SK-N-MC (cell line): Measurements from ENCODE around the gene CEP63.

Experiments used
- DNase-seq: peaks from one replicate; pipeline ENCODE4 v3.0.0-alpha.2; 2011; ENCODE audit warnings: low read depth, low spot score
- H3K27ac ChIP-seq: fragments of 200-600 bp; sonication (generic); 2 replicates; pipeline ENCODE4 v1.5.1; 2016; ENCODE audit warnings: mixed run types
- H3K36me3 ChIP-seq: fragments of 200-600 bp; sonication (generic); 2 replicates; pipeline ENCODE4 v1.6.1; 2017; ENCODE audit warnings: antibody characterized with exemption, low read length, mixed read lengths; ENCODE audit not compliant: insufficient read depth
- H3K4me3 ChIP-seq: fragments of 200-600 bp; sonication (generic); 2 replicates; pipeline ENCODE4 v1.5.1; 2016
- H3K9ac ChIP-seq: fragments of 200-600 bp; sonication (generic); 2 replicates; pipeline ENCODE4 v1.8.0; 2017; ENCODE audit warnings: mixed run types, mixed read lengths; ENCODE audit not compliant: insufficient read length
- H3K9me3 ChIP-seq: fragments of 200-600 bp; sonication (generic); 2 replicates; pipeline ENCODE4 v1.6.1; 2017; ENCODE audit warnings: low read depth, mild to moderate bottlenecking, antibody characterized with exemption, low read length, moderate library complexity, mixed read lengths
- EZH2 ChIP-seq: fragments of 200-600 bp; sonication (generic); IDR thresholded peaks from one replicate; pipeline ENCODE4 v1.6.1; 2017; ENCODE audit warnings: antibody characterized with exemption
- FOXP2 ChIP-seq: optimal IDR thresholded peaks from 2 replicates; pipeline ENCODE3; 2011; ENCODE audit warnings: mild to moderate bottlenecking, moderate library complexity; ENCODE audit not compliant: insufficient read depth; ENCODE audit errors: extremely low read length, control extremely low read depth
- POLR2AphosphoS5 ChIP-seq: IDR thresholded peaks from 2 replicates; pipeline ENCODE4 v1.6.1; 2012; ENCODE audit warnings: mild to moderate bottlenecking, low read depth, low read length, borderline replicate concordance

The CEP63 gene

GRCh38 chr3:134597390-134597970 is 111.6 kb downstream of the CEP63 start:
- Histone ChIP-seq H3K36me3 (no peaks in the 10 kb centered on the region), H3K27ac (no peak overlapping the region), H3K9ac (no peak overlapping the region), H3K4me3 (no peak overlapping the region), H3K9me3 (no peaks in the 10 kb centered on the region)
- TF ChIP-seq EZH2 (no peak), FOXP2 (no peak)
- DNase-seq = no peak

GRCh38 chr3:134598763-134599545 is 113.1 kb downstream of the CEP63 start:
- no peak overlapping the region for H3K9ac ChIP-seq
- no peaks in the 10 kb centered on the region for H3K36me3 ChIP-seq
- DNase-seq = no peak
- no peak for TF ChIP-seq EZH2
- no peak for TF ChIP-seq FOXP2
- TF ChIP-seq POLR2AphosphoS5 = no peak
- H3K4me3 ChIP-seq = no peak overlapping the region
- H3K27ac ChIP-seq = no peak overlapping the region
- H3K9me3 ChIP-seq = no peaks in the 10 kb centered on the region

- no peak for TF ChIP-seq EZH2
- no peak for TF ChIP-seq POLR2AphosphoS5
- TF ChIP-seq FOXP2 = no peak
- Histone ChIP-seq H3K4me3 (no peak overlapping the region), H3K36me3 (no peaks in the 10 kb centered on the region), H3K9ac (no peak overlapping the region), H3K27ac (no peak overlapping the region), H3K9me3 (no peaks in the 10 kb centered on the region)
- DNase-seq = no peak
Measured at GRCh38 chr3:134600206-134600605, 114.3 kb downstream of the CEP63 start.

GRCh38 chr3:134600685-134601463 is 115.0 kb downstream of the CEP63 start:
- Histone ChIP-seq H3K36me3 (no peaks in the 10 kb centered on the region), H3K9me3 (no peaks in the 10 kb centered on the region), H3K9ac (no peak overlapping the region), H3K27ac (no peak overlapping the region), H3K4me3 (peak overlapping the region; percentile 41)
- peak; percentile 45 for DNase-seq
- TF ChIP-seq POLR2AphosphoS5 = no peak

- no peak for DNase-seq
- no peak overlapping the region for H3K9ac ChIP-seq
Measured at GRCh38 chr3:134601539-134602439, 115.9 kb downstream of the CEP63 start.

GRCh38 chr3:134602440-134602814 is 116.6 kb downstream of the CEP63 start:
- H3K9ac ChIP-seq = no peak overlapping the region
- H3K36me3 ChIP-seq = no peaks in the 10 kb centered on the region
- H3K27ac ChIP-seq = no peak overlapping the region
- TF ChIP-seq FOXP2 (no peak), EZH2 (no peak), POLR2AphosphoS5 (no peak)
- no peak overlapping the region for H3K4me3 ChIP-seq
- DNase-seq = no peak
- H3K9me3 ChIP-seq = no peaks in the 10 kb centered on the region

More at GRCh38 chr3:134601539-134602439, 115.9 kb downstream of the CEP63 start:
- no peaks in the 10 kb centered on the region for H3K9me3 ChIP-seq
- H3K4me3 ChIP-seq = no peak overlapping the region
- no peak overlapping the region for H3K27ac ChIP-seq
- no peaks in the 10 kb centered on the region for H3K36me3 ChIP-seq
- TF ChIP-seq EZH2 = no peak
- no peak for TF ChIP-seq POLR2AphosphoS5
- TF ChIP-seq FOXP2 = no peak

- Histone ChIP-seq H3K4me3 (no peak overlapping the region), H3K9me3 (no peaks in the 10 kb centered on the region), H3K27ac (no peak overlapping the region), H3K36me3 (no peaks in the 10 kb centered on the region), H3K9ac (no peak overlapping the region)
- TF ChIP-seq POLR2AphosphoS5 (no peak), FOXP2 (no peak), EZH2 (no peak)
- DNase-seq = no peak
Measured at GRCh38 chr3:134603480-134603879, 117.6 kb downstream of the CEP63 start.

GRCh38 chr3:134603956-134604355 is 118.1 kb downstream of the CEP63 start:
- Histone ChIP-seq H3K9ac (no peak overlapping the region), H3K4me3 (no peak overlapping the region), H3K27ac (no peak overlapping the region), H3K9me3 (no peaks in the 10 kb centered on the region), H3K36me3 (no peaks in the 10 kb centered on the region)
- TF ChIP-seq FOXP2 = no peak
- no peak for TF ChIP-seq POLR2AphosphoS5
- TF ChIP-seq EZH2 = no peak
- DNase-seq = no peak
